ENCODE measurements around the gene FAM241A.

Gene FAM241A

GRCh38 chr4:112145326-112145789 is at the start of gene FAM241A:
Gene FAM241A (plus strand): TSS chr4:112145454. CDS start chr4:112145581, 127 bp downstream.
- TF ChIP-seq CTCF (IDR thresholded peaks at IDR 0.05): no peak
- peaks cover 8 to 16% of the 10 kb centered on the region in 2 experiments for H3K4me1 ChIP-seq (ENCODE audit: control insufficient read depth in 1 of 2, insufficient read depth in 1 of 2, low read depth in 1 of 2, low read length in 1 of 2)
- no peaks in the 10 kb centered on the region for H3K9me3 ChIP-seq
- peak within 1 kb of the TSS; percentile 82 for H3K27ac ChIP-seq
- no peaks in the 10 kb centered on the region for H3K36me3 ChIP-seq
- peak within 1 kb of the TSS; percentile 71 to 83 for H3K4me3 ChIP-seq (ENCODE audit: low read depth in 1 of 2, low read length in 1 of 2)
- no peaks in the 10 kb centered on the region for H3K27me3 ChIP-seq

- Histone ChIP-seq H3K27me3 (no peaks in the 10 kb centered on the region), H3K4me3 (ENCODE audit: low read depth in 1 of 2, low read length in 1 of 2) (no peak overlapping the region), H3K4me1 (ENCODE audit: control insufficient read depth in 1 of 2, insufficient read depth in 1 of 2, low read depth in 1 of 2, low read length in 1 of 2) (no peaks in the 10 kb centered on the region), H3K27ac (no peak overlapping the region), H3K9me3 (no peaks in the 10 kb centered on the region), H3K36me3 (no peaks in the 10 kb centered on the region)
- TF ChIP-seq CTCF (IDR thresholded peaks at IDR 0.05): no peak
These were observed 46.3 kb upstream of the FAM241A start for GRCh38 chr4:112098841-112099530.

GRCh38 chr4:112099701-112100297 is 45.5 kb upstream of the FAM241A start:
- no peaks in the 10 kb centered on the region for H3K27me3 ChIP-seq
- no peaks in the 10 kb centered on the region for H3K4me1 ChIP-seq (ENCODE audit: control insufficient read depth in 1 of 2, insufficient read depth in 1 of 2, low read depth in 1 of 2, low read length in 1 of 2)
- no peak overlapping the region for H3K4me3 ChIP-seq (ENCODE audit: low read depth in 1 of 2, low read length in 1 of 2)
- peak; percentile 42 for TF ChIP-seq CTCF (IDR thresholded peaks at IDR 0.05)
- H3K9me3 ChIP-seq: no peaks in the 10 kb centered on the region
- no peak overlapping the region for H3K27ac ChIP-seq
- no peaks in the 10 kb centered on the region for H3K36me3 ChIP-seq

- no peak for TF ChIP-seq CTCF (IDR thresholded peaks at IDR 0.05)
- H3K4me3 ChIP-seq (ENCODE audit: low read depth in 1 of 2, low read length in 1 of 2): no peak overlapping the region
- H3K27ac ChIP-seq: no peak overlapping the region
- no peaks in the 10 kb centered on the region for H3K36me3 ChIP-seq
- no peaks in the 10 kb centered on the region for H3K27me3 ChIP-seq
- H3K4me1 ChIP-seq (ENCODE audit: control insufficient read depth in 1 of 2, insufficient read depth in 1 of 2, low read depth in 1 of 2, low read length in 1 of 2): no peaks in the 10 kb centered on the region
- no peaks in the 10 kb centered on the region for H3K9me3 ChIP-seq
These were observed 42.3 kb upstream of the FAM241A start for GRCh38 chr4:112102875-112103370.

- Histone ChIP-seq H3K36me3 (no peaks in the 10 kb centered on the region), H3K27me3 (no peaks in the 10 kb centered on the region), H3K4me3 (ENCODE audit: low read depth in 1 of 2, low read length in 1 of 2) (no peak overlapping the region), H3K27ac (no peak overlapping the region), H3K4me1 (ENCODE audit: control insufficient read depth in 1 of 2, insufficient read depth in 1 of 2, low read depth in 1 of 2, low read length in 1 of 2) (no peaks in the 10 kb centered on the region), H3K9me3 (no peaks in the 10 kb centered on the region)
- TF ChIP-seq CTCF (IDR thresholded peaks at IDR 0.05): no peak
These were observed 39.9 kb upstream of the FAM241A start for GRCh38 chr4:112105201-112105969.
